HS-27A (cell line): Measurements from ENCODE around the gene LRRC8D.

ENCODE experiments used
- DNase-seq: peaks from one replicate; pipeline ENCODE4 v3.0.0-alpha.2; 2012; ENCODE audit warnings: low read depth, missing footprints

The LRRC8D gene

DNA sequence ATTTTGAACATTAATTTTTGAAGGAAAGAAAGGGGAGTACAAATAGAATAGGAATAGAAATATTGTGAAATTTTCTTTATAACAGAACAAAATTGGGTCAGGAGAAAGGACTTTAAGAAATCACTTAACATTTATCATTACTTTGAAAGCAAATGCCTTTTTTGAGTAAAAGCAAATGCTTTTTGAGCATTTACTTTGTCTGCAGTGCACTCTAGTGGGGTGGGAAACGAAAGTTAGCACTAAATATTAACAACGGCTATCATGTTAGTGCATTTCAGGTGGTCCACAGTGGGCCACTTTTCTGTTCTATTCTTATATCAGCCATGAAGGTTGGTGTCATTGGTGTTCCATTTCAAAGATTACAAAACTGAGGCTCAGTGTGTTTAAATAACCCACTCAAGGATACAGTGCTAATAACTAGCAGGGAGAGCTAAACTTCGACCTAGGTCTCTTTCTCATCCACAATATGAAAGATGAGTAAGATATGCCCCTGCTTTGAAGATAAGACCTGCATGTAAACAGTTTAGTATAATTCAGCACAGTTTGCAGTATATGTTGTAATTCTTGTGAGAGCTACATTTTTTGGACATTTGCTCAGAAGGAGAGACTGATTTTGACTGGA is 13.4 kb downstream of the LRRC8D start:
- DNase-seq = no peak

DNA sequence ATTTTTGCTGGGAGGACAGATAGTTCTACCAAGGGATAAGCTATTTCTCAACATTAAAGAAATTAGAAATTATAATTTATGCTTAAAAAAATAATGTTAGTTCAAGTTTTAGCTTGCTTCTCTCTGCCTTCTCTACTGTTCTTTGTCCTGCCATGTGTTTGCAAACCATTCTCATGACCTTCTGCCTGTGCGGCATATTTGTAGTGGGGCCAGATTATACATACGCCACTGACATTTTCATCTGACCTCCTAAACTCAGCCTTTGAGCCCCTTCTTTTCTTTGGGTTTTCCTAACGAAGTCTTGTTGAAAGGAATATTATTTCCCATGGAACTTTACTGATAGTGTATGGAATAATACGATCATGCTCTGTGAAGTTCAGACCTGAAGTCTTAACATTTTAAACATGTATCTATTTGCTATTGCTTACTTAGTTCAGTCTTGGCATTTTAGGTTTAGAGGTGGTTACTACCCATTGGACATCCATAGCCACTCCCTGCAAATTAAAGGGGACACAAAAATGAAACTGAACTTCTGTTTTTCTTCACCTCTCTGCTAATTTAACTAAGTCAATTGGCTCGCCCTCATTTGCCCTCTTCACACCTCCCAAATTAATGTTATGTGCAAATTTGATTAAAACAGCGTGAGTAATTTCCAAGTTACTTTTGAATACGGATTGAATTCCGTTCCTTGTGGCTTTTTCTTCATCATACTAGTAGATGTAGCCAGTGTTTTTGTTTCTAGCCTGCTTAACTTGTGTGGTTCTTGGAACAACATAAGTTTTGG is 15.6 kb downstream of the LRRC8D start:
- DNase-seq = no peak

DNA sequence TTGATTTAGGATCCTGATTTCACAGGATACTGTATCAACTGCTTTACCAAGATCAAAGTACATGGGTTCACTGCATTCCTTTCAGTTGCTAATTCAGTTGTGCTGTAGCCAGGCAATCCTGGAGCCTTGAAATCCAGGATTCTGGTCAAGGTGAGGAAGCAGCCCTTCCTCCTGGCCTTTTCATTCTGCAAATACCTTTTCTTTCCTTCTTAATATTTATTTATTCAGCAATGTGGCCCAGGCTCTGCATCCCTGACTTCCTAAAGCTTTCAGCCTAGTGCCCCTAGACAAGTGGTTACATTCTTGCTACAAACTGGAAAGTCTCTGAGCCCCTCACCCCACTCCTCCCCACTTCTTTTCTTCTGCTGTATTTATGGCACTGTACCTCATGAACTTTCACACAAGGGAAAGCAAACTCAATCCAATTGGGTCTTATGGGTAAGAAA is 16.2 kb downstream of the LRRC8D start:
- no peak for DNase-seq

DNA sequence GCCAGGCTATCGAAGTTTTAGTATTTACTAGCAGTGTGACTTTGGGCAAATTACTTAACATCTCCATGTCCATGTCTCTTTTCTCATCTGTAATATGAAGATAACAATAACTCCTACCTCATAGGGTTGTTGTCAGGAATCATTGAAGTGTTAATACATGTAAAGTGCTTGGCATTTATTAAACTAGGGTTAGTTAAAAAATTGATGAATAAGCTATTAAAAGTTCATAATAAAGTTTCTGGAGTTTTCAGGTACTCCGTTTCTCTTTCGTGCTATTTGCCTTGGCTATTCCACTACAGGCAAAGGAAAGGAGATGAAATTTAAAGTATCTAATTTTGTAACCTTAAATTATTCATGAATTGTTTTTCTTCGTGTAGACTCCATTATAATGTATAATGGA is 16.7 kb downstream of the LRRC8D start:
- DNase-seq = no peak

DNA sequence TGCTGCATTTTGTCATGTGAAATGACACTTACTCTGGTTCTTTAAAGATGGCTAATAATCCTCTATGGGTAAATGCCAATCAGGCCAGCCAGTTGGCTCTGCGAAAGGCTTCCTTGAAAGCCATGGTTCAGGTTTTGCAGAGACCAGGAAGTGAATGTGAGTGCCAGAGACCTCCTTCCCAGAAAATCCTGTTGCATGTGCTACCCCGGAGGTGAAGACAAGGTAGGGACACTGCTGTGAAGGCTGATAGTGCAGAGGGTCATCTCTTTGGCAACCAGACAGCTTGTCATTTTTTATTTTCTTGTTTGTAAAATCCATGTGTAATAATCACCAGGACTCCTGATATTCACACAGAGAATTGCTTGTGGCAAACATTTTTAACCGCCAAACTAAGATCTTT is 18.7 kb downstream of the LRRC8D start:
- no peak for DNase-seq

DNA sequence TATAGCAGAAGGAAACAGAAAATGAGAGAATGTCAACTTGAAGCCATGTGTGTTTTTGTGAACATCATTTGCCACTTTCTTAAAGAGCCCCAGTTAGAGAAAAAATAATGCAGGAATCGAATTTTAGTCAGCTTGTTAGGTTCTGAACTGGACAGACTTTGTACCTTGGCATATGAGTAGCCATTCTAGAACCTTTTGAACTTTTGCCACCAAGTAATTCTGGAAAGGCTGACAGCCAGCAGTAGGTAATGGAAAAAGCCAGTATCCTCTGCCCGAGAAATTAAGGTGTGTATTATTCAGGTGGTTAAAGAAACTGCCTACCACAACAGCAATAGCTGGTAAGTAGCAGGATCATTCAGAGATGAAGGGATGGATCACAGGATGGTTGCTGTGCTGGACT is 20.7 kb downstream of the LRRC8D start:
- DNase-seq = no peak

DNA sequence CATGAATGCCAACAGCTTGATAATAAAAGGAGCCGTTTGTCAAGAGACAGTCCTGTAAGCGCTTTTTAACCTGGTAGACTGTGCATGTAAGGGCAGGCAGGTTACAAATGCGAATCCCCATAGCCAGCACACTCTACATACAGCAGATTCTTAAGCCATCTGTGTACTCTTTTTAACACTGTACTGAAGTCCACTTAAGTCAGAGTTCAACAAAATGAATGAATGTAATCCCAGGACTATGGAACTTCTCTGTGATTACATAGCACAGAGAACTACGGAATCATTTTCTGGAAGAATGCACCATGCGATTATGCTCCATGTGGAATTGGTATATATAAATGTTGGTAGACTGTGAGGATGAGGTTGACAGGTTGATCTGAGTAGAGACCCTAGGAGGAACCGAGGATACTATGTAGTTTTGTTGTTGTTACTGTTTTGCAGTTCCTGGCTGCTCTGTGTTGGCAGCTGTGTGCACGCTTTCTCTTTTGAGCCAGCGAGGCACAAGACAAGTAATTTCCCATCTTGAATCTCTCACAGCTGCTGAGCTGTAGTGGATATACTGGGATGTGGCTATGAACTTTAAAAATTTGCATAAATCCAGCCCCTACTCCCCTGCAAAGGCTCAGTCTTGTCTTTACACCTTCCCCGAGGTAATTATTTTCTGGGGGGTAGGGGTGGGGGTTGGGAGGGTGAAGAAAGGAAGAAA is 21.9 kb downstream of the LRRC8D start:
- DNase-seq = peak; percentile 57

DNA sequence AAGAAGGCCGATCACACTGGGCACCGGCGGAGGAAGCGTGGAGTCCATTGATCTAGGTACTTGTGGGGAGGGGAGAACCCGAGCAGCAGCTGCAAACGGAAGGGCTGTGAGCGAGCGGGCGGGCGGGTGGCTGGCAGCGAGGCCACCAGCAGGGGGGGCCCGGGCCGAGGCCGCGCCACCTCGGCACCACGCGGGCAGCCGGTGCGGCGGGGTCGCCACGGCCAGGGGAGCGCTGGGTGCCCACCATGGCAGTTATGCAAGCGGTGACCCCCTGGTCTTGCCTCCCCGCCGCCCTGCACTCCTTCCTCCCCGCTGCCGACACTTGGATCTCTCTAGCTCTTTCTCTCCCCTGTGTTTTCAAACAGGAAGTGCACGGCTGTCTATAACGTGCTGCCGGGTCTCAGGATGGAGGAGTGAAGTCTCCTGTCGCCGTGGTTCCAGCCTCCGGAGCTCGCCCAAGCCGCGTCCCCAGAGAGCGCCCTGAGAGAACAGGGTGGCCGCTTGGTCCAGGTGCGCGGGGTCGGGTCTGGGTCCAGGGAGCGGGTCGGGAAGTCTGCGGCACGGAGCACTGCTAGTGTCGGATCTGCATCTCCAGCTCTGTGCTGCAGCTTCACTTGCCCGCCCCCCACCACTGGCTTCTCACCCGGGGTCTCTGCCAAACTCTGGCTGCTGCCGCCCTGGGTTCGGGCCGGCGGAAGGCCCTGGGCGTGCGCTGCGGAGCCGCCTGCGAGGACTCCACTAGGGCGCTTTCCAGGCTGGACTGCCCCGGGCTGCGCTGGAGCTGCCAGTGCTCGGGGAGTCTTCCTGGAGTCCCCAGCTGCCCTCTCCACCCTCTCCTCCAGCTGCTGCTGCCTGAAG is 22.7 kb downstream of the LRRC8D start:
- peak; percentile 47 for DNase-seq

DNA sequence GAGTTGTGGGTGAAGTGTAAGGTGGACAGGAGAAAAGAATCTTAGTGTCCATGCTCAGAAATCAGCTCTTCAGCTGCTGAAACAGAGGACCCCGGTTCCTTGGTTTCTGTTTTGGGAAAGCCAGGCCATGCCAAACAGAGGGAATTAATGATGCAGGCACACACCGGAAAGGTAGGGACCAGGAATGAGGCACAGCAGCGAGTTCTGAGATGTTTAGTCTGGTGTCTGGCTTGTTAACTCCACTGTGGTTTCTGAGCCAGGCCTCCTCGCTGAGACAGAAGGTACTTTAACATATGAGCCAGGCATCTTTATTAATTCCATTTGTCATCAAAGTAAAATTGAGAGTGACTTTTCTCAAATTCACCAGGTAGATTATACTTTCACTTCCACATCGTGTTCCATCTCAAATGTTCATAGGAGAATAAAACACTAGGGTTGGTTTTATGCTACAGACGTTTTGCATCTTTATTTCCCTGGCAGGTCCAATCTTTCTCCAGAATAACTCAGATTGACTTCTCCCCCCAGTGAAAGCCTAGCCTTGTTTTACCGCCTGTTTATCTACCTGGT is 23.5 kb downstream of the LRRC8D start:
- DNase-seq = no peak

DNA sequence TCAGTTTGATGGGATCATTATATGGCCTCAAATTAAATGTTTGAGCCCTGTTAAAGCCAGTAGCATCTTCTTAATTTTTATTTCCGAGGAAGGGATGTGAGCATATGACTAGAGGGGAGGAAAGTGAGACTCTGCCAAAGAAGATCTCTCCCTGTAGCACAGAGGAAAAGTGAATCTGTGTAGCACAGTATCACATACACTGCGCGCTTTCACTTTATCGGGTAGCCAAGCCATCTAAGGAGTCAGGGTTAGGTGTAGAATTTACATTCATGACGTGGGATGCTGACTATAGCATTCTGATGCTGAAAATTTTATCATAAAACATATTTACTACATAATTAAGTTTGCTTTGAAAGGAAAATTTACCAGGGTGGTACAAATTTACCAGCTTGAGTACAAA is 24.0 kb downstream of the LRRC8D start:
- no peak for DNase-seq

DNA sequence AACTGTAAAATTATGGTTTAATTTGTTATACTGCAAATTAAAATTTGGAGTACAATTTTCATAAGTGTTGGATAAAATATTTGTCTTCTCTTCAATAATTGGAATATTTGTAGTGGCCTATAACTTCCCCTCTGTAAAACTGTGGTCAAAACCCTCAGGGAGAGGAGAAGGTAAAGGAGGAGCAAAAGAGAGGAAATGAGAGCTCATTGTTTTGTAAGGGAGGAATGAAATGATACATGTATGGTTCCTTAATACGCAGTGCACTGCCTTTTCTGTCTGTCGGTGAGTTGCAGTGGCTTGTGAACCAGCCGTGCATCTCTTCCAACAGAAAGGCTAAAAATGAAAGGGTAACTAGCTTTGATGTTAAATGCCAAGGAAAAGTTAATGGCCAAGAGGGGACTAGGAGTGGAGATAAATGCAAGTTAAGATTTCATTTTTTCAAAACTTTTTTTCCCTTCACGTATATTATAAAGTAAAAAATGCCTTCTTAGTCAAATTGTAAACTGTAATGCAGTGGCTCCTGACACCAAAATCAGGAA is 26.4 kb downstream of the LRRC8D start:
- DNase-seq = no peak

DNA sequence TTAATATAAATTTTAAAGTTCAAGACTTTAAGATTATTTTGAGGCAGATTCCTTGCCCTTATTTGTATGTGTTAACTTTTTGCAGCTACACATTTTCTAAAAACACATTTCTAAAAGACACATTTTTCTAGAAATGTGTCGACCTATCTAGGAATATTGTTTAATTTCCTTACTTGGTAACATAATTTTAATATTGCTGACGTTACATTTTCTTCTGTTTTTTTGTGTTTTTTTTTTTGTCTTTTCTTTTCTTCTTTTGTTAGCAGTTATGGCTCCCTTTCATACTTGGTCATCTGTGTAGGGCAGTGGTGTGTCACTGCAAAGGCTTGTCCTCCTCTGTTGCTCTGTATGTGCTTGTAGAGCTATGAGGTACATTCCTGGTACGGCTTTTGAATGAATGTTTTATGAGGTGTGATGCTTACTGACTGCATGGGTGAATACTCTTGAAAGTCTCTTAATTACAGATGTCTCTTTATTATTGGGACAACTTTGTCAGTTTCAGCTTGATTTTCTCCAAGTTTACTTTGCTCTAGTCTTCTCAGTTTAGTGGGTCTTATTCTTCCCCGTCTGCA is 30.1 kb downstream of the LRRC8D start:
- DNase-seq = no peak

DNA sequence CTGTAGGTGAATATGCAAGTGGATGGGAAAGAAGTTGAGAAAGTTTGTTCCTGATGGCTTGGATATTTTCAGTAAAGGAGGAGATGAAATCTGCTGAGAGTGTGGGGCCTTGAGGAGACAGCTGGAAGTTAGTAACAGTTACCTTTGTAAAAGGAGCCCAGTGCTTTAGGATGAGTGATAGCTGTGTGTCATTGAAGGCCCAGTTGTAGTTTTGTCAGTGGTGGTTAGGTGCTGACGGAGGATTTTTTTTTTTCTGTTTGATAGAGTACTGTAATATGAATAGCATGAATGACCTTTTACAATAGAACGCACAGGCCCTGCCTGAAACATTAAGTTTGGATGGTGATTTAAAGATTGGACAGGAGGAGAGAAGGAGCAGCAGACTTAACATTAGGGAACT is 33.3 kb downstream of the LRRC8D start:
- DNase-seq = no peak

DNA sequence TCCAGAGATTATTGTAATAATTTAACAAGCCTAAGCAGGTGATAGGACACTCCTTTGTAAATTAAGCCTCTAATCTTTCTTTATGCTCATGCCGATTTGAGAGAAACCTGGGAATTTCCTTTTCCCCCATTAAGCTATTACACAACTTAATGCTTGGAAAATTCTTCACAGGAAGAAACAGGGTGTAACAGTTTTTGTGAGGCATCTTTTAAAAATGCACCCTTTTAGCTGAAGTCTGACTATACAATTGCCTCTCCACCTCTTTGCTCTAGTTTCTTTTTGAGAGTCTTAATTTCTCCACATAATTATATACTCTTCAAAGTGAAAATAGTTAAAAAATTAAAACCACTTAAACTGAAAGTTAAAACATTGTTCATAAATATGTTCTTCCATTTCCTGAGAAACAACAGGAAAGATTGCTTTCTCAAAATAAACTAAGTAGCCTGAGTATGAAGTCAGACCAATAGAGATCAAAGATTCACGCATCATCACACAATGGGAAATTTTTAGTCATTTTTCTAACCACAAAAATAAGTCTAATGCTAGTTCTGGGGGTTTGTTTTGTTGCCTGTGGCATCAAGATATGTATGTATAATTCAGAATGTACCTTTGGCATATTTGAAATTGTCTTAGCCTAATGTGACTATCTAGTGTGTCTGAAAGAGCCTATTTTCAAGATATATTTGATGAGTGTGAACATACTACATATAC is 34.7 kb downstream of the LRRC8D start:
- no peak for DNase-seq

DNA sequence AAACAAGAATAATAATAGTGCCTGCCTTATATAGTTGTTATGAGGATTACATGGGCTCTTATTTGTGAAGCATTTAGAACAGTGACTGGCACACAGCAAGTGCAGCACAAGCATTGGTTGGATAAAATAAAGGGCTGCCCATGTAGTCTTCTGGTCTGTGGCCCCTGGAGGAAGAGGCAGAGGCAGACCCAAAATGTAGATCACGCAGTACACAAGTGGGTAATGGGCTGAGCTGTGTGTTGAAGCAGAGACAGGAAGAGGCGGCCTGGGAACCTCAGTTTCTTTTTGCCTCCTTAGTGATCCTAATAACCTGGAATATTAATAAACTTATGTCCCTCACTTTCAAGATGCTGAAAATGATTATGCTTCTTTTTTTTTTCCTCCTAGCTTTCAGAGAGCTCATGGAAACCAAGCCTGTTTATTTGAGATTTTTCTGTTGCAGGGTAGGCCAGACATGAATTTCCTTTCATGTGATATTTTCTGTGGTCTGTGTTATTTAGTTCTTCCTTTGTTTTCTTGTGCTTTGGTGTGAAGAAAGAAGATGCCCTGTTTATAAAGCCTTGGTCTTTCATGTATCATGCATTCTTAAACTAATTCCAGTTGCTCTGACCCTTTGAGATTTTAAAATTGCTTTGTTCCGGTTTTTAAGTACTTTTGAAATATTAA is 42.5 kb downstream of the LRRC8D start:
- no peak for DNase-seq

DNA sequence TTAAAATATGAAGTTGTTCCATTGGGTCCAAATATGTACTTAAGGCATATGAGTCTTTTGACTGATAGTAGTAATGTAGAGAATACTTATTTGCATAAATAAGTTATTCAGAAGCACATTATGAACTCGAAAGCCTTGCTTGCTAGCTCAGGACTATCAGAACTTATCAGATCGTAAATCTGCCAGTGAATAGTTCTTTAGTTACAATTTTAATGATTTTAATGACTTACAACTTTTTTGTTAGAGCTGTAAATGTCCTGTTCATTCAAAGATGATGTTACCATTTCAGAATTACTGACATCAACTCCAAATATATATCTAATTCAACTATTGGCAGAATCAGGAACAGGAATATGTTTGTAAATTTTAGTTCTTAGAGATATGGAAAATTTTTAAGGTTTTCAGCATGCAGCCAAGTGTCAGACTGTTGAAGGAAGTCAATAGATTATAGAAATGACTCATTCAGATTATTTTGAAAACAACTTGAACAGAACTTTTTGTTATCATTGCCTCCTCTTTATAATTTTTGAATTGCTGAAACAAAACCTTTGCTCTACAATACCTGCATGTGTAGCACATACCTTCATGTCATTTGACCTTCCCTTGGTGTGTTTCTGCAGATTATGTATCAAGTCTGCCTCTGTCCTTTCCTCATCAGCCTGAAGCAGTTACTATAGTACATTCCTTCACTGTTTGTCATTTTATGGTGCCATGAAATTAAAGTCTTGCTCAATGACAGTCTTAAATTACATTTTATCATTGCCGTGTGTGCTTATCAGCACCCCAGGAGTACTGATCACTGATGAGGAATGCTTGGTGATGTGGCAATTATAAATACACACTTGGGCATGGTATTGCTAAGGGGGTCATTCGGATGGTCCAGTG is 44.9 kb downstream of the LRRC8D start:
- DNase-seq = peak; percentile 79

DNA sequence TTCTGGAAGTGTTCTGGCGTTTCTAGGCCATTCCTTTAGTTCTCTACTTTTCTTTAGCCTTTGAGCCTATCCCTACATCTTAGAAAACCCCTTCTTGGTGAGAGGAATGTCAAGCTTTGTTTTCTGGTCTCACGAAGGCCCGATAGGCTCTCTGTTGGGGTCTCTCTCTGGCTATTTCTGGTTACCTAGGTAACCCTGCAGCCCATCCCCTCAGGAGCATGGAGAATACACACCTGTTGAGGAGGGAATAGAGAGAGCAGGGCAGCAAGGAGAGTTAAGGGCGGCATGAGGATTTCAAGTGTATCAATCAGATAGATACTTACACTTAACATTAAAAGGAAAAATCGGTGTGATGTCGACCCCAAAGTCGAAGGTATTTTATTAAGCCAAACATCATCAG is 45.7 kb downstream of the LRRC8D start:
- DNase-seq = no peak

DNA sequence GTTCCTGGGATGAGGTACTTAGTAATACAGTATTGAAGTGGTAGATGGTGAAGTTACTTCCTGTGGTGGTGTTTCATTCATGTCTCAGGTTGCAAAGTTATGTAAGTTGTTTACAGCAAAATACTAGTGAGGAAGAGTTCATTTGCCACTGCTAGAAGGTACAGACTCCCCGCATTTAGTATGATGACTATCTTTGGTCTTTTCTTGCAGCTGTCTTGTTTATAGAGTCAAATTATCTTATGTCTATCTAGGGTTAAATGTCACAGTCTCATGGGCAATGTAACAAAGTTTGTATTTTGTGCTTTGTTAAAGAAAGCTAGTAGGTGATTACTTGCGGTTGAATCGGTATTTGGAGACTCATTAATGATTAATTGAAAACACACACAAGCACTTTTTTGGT is 50.2 kb downstream of the LRRC8D start:
- no peak for DNase-seq
